Karpas-422 (cell line): Measurements from ENCODE around the gene ZNF319. TPM values are rescaled to one million over a fixed set of nuclear protein-coding genes. Genes with fewer than 3 reads are reported as not detected.

Experiments used
- DNase-seq: peaks from one replicate; pipeline ENCODE4 v3.0.0-alpha.2; 2015
- H2AFZ ChIP-seq: fragments of 200-600 bp; sonication (generic); 2 replicates; pipeline ENCODE4 v1.6.1; 2014; ENCODE audit warnings: antibody characterized with exemption, low read length, mixed read lengths
- H3K27ac ChIP-seq: fragments of 200-600 bp; sonication (generic); 2 replicates; pipeline ENCODE4 v1.5.1; 2014; ENCODE audit warnings: mild to moderate bottlenecking, low read length, moderate library complexity
- H3K27me3 ChIP-seq: fragments of 200-600 bp; sonication (generic); 2 replicates; pipeline ENCODE4 v1.6.1; 2014; ENCODE audit warnings: low read length, mixed read lengths
- H3K36me3 ChIP-seq: fragments of 200-600 bp; sonication (generic); 2 replicates; pipeline ENCODE4 v1.6.1; 2014; ENCODE audit warnings: low read length, mixed read lengths; ENCODE audit not compliant: insufficient read depth
- H3K4me1 ChIP-seq: fragments of 200-600 bp; sonication (generic); 2 replicates; pipeline ENCODE4 v1.6.1; 2014; ENCODE audit warnings: mild to moderate bottlenecking, low read length, mixed read lengths
- H3K4me2 ChIP-seq: fragments of 200-600 bp; sonication (generic); 2 replicates; pipeline ENCODE4 v1.6.1; 2014; ENCODE audit warnings: low read length, low read depth, mild to moderate bottlenecking; ENCODE audit not compliant: poor library complexity, severe bottlenecking
- H3K4me3 ChIP-seq: fragments of 200-600 bp; sonication (generic); 2 replicates; pipeline ENCODE4 v1.5.1; 2014; ENCODE audit warnings: mild to moderate bottlenecking, antibody characterized with exemption, low read length, mixed read lengths
- H3K79me2 ChIP-seq: fragments of 200-600 bp; sonication (generic); 2 replicates; pipeline ENCODE4 v1.6.1; 2014; ENCODE audit warnings: mild to moderate bottlenecking, low read length, mixed read lengths
- H3K9ac ChIP-seq: fragments of 200-600 bp; sonication (generic); 2 replicates; pipeline ENCODE4 v1.6.0; 2014; ENCODE audit warnings: low read length
- H3K9me2 ChIP-seq: fragments of 200-600 bp; sonication (generic), shearing (Covaris generic); replicated peaks from 2 replicates; pipeline ENCODE4 v1.6.0; 2014; ENCODE audit warnings: mild to moderate bottlenecking, low read length, moderate library complexity; ENCODE audit not compliant: insufficient read depth
- H3K9me3 ChIP-seq: fragments of 300-700, 200-600 bp; sonication (generic); 2 replicates; pipeline ENCODE4 v1.6.1; 2014; ENCODE audit warnings: low read length, mixed read lengths
- H4K20me1 ChIP-seq: fragments of 200-600 bp; sonication (generic); 2 replicates; pipeline ENCODE4 v1.6.1; 2014; ENCODE audit warnings: mild to moderate bottlenecking, antibody characterized with exemption, low read length, low read depth; ENCODE audit not compliant: insufficient read depth
- total RNA-seq: library from RNA; depleted of rRNA; stranded (reverse); fragments of >200 nt; shearing (Covaris generic); gene quantifications from 2 replicates; pipeline ENCODE4 v1.2.3, GENCODE V29; 2014; ENCODE audit warnings: low replicate concordance

ZNF319 gene
- total RNA-seq, 1 experiment from 2014 or later: 3.7 TPM

DNA sequence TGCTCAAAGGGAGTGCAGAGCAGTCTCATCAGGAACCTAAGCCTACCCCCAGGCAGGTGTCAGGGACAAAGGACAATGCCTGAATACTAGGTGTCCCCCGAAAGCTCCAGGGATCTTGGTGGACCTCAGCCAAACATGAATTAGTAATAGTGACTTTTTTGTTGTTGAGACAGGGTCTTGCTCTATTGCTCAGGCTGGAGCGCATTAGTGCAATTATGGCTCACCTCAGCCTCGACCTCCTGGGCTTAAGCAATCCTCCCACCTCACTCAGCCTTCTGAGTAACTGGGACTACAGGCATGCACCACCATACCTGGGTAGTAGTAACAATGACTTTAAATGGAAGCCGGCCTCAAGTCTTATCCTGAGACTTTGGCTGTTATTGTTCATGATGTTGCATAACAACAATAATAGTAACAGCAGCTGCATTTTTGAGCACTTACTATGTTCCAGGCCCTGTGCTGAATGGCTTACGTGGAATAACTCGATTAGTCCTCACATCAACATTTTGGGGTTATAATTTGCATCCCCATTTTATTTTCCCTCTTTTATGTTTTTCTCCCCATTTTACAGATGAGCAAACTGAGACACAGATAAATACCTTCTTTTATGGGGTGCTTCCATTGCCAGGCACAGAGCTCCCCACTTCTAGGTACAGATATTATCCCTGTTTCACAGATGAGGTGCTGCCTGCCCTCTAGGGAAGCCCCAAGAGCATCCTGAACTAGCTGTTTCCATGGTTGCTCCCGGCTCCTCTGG lies 49.1 kb downstream of the ZNF319 start:
- Histone ChIP-seq H3K9ac (no peak overlapping the region), H3K4me3 (no peak overlapping the region), H3K36me3 (no peaks in the 10 kb centered on the region), H3K9me3 (no peaks in the 10 kb centered on the region), H3K27me3 (no peaks in the 10 kb centered on the region), H3K9me2 (no peaks in the 10 kb centered on the region), H3K27ac (no peak overlapping the region), H3K4me2 (no peak overlapping the region), H3K4me1 (no peaks in the 10 kb centered on the region), H4K20me1 (no peaks in the 10 kb centered on the region), H3K79me2 (no peaks in the 10 kb centered on the region), H2AFZ (no peak overlapping the region)
- no peak for DNase-seq

DNA sequence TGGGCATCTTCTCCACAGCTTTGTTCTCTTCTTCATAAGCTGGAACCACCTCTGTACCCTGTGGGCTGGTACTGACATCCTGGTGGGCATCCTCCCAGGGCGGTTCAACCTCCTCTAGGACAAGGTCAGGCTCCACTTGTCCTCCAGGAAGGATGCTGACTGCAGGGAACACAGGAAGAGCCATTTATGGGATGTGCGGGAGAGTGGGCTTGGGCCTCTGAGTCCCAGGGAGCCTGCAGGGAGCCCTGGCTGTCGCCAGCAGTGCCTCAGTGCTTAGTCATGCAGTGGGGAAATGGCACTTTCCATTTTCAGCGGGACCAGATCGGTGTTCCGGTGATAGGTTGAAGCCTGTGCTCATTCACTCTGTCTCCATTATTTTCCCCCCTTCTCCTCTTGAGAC lies 50.1 kb downstream of the ZNF319 start:
- H3K27ac ChIP-seq: no peak overlapping the region
- no peak overlapping the region for H3K9ac ChIP-seq
- H3K4me3 ChIP-seq: no peak overlapping the region
- no peak overlapping the region for H2AFZ ChIP-seq
- no peaks in the 10 kb centered on the region for H3K9me2 ChIP-seq
- no peak for DNase-seq
- H3K79me2 ChIP-seq: no peaks in the 10 kb centered on the region
- no peaks in the 10 kb centered on the region for H3K9me3 ChIP-seq
- no peak overlapping the region for H3K4me2 ChIP-seq
- no peaks in the 10 kb centered on the region for H3K36me3 ChIP-seq
- H3K27me3 ChIP-seq: no peaks in the 10 kb centered on the region
- H3K4me1 ChIP-seq: no peaks in the 10 kb centered on the region
- no peaks in the 10 kb centered on the region for H4K20me1 ChIP-seq

DNA sequence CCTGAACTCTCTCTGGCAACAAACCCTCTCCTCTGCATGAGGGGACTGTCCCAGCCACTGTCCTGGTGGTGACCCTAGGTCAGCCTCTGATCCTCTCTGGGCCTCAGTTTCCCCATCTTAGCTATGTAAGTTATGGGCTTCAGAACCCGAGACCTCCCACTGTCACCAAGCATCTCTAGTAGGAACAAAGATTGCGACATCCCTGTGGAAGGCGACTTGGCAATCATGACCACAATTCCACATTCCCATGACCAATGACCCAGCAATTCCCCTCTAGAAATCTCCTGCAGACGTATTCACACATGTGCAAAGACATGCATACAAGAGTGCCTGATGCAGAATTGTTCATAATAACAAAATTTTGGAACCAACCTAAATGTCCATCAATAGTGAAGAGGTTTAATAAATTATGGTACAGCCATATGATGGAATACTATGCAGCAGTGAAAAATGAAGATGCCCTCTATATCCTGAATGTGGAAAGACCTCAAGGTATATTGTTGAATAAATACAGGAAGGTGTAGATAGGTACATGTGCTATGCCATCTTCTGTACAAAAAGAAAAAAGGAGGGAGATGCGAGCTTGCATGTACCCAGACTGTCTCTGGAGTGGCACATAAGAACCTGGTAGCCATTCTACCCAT lies 50.8 kb downstream of the ZNF319 start:
- no peak for DNase-seq
- H3K4me3 ChIP-seq: no peak overlapping the region
- H3K9me2 ChIP-seq: no peaks in the 10 kb centered on the region
- no peaks in the 10 kb centered on the region for H3K79me2 ChIP-seq
- no peak overlapping the region for H2AFZ ChIP-seq
- no peaks in the 10 kb centered on the region for H3K4me1 ChIP-seq
- no peak overlapping the region for H3K27ac ChIP-seq
- no peak overlapping the region for H3K9ac ChIP-seq
- no peaks in the 10 kb centered on the region for H4K20me1 ChIP-seq
- no peaks in the 10 kb centered on the region for H3K36me3 ChIP-seq
- H3K27me3 ChIP-seq: no peaks in the 10 kb centered on the region
- H3K4me2 ChIP-seq: no peak overlapping the region
- H3K9me3 ChIP-seq: no peaks in the 10 kb centered on the region

DNA sequence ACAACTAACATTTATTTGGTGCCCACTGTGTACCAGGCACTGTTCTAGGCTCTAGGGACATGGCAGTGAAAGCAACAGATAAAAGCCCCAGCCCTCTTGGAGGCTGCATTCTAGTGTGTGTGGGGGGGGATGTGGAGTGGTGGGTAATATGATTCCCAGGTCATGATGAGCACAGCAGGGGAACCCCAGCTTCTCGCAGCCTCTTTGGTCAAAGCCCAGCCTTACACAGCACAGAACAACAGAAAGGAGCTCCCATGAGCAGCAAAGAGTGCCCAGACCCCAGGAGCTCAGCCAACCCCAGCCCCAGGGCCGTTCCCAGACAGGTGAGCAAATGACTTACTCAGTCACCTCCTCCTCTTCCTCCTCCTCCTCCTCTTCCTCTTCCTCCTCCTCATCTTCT lies 51.5 kb downstream of the ZNF319 start:
- H3K9ac ChIP-seq: no peak overlapping the region
- DNase-seq: no peak
- no peaks in the 10 kb centered on the region for H3K4me1 ChIP-seq
- H3K36me3 ChIP-seq: no peaks in the 10 kb centered on the region
- no peaks in the 10 kb centered on the region for H3K9me2 ChIP-seq
- H3K4me3 ChIP-seq: no peak overlapping the region
- H3K27ac ChIP-seq: no peak overlapping the region
- no peak overlapping the region for H3K4me2 ChIP-seq
- no peaks in the 10 kb centered on the region for H3K79me2 ChIP-seq
- no peaks in the 10 kb centered on the region for H4K20me1 ChIP-seq
- H3K27me3 ChIP-seq: no peaks in the 10 kb centered on the region
- H2AFZ ChIP-seq: no peak overlapping the region
- no peaks in the 10 kb centered on the region for H3K9me3 ChIP-seq

DNA sequence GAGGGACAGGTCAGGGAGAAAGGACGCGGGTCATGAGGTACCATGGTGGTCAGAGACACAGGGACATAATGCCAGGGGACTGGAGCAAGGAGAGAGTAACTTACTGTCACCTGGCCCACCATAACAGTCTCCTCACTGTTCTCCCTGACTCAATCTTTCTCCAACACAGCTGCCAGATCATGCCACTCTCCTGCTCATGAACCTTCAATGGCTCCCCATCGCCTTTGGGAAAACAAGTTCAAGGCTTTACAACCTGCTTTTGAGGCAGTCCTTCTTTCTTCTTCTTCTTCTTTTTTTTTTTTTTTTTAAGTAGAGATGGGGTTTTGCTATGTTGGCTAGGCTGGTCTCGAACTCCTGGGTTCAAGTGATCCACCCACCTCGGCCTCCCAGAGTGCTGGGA lies 52.4 kb downstream of the ZNF319 start:
- no peak for DNase-seq
- no peak overlapping the region for H2AFZ ChIP-seq
- H3K79me2 ChIP-seq: no peaks in the 10 kb centered on the region
- H3K4me2 ChIP-seq: no peak overlapping the region
- H3K9me2 ChIP-seq: no peaks in the 10 kb centered on the region
- no peaks in the 10 kb centered on the region for H3K9me3 ChIP-seq
- H3K27ac ChIP-seq: no peak overlapping the region
- H3K27me3 ChIP-seq: no peaks in the 10 kb centered on the region
- H3K9ac ChIP-seq: no peak overlapping the region
- H3K36me3 ChIP-seq: no peaks in the 10 kb centered on the region
- no peaks in the 10 kb centered on the region for H3K4me1 ChIP-seq
- no peaks in the 10 kb centered on the region for H4K20me1 ChIP-seq
- H3K4me3 ChIP-seq: no peak overlapping the region

- Histone ChIP-seq H3K27ac (no peak overlapping the region), H3K36me3 (no peaks in the 10 kb centered on the region), H3K4me2 (no peak overlapping the region), H3K4me1 (no peaks in the 10 kb centered on the region), H2AFZ (no peak overlapping the region), H3K9ac (no peak overlapping the region), H3K79me2 (no peaks in the 10 kb centered on the region), H4K20me1 (no peaks in the 10 kb centered on the region), H3K9me2 (no peaks in the 10 kb centered on the region), H3K27me3 (no peaks in the 10 kb centered on the region), H3K4me3 (no peak overlapping the region), H3K9me3 (no peaks in the 10 kb centered on the region)
- no peak for DNase-seq
These were observed 53.2 kb downstream of the ZNF319 start for GRCh38 chr16:57947261-57947660.

DNA sequence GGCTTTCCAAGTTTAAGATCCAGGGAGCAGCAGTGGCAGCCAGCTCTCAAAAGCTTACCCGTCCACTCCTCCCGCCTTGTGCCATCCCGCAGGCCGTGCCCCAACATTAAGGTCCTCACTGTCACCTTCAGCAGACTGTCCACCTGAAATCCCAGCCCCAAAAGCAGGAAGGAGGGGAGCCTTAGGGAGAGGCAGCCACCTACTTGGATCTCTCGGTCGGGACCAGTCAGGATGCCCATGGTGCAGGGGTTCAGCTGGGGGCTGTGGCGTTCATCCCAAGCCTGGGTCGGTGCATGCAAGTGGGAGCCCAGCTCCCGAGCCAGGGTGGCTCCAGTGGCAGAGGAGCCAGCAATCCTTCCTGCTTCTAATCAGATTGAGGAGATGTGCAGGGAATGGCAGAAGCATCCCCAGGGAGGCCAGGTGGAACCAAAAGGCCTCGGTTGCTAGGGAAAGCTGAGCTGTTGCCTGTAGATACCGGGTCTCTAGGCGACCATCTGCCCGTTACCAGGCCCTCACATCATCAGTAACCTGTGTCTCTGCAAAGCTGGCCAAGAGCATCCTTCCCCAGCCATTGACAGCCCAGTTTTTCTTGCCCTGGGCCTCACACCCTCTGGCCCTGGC lies 54.2 kb downstream of the ZNF319 start:
- Histone ChIP-seq H3K79me2 (no peaks in the 10 kb centered on the region), H4K20me1 (no peaks in the 10 kb centered on the region), H3K9ac (no peak overlapping the region), H3K4me3 (no peak overlapping the region), H2AFZ (no peak overlapping the region), H3K36me3 (no peaks in the 10 kb centered on the region), H3K4me2 (no peak overlapping the region), H3K27me3 (no peaks in the 10 kb centered on the region), H3K4me1 (no peaks in the 10 kb centered on the region), H3K9me2 (no peaks in the 10 kb centered on the region), H3K27ac (no peak overlapping the region), H3K9me3 (no peaks in the 10 kb centered on the region)
- DNase-seq: no peak

GRCh38 chr16:57945740-57946138 lies 54.7 kb downstream of the ZNF319 start:
- Histone ChIP-seq H3K4me2 (no peak overlapping the region), H3K4me3 (no peak overlapping the region), H3K27me3 (no peaks in the 10 kb centered on the region), H3K4me1 (no peaks in the 10 kb centered on the region), H3K9ac (no peak overlapping the region), H3K27ac (no peak overlapping the region), H3K36me3 (no peaks in the 10 kb centered on the region), H2AFZ (no peak overlapping the region), H3K9me2 (no peaks in the 10 kb centered on the region), H4K20me1 (no peaks in the 10 kb centered on the region), H3K9me3 (no peaks in the 10 kb centered on the region), H3K79me2 (no peaks in the 10 kb centered on the region)
- DNase-seq: peak; percentile 47
